ENCODE results near the gene DEDD.

GRCh38 chr1:161164901-161165610, 32.6 kb upstream of the DEDD start:
- no peak for TF ChIP-seq CTCF (IDR thresholded peaks at IDR 0.05; ENCODE audit: borderline replicate concordance, extremely low read depth, low read length, poor library complexity, severe bottlenecking)
- TF ChIP-seq EZH2 (IDR thresholded peaks at IDR 0.05; ENCODE audit: borderline replicate concordance, low read depth, low read length, severe bottlenecking) = no peak
